Lower leg skin (tissue), 3 donors: ENCODE measurements around the gene TMEM225B.

Experiments
- CTCF ChIP-seq, 3 donors: fragments of 450-650 bp; IDR thresholded peaks; one replicate each; pipeline ENCODE4 v1.5.1; 2016; ENCODE audit warnings: antibody characterized with exemption in 3 of 3, mild to moderate bottlenecking in 3 of 3, moderate library complexity in 2 of 3
- POLR2A ChIP-seq, 2 donors: fragments of 450-650 bp; IDR thresholded peaks; one replicate each; pipeline ENCODE4 v1.6.1; 2016 to 2017; ENCODE audit warnings: antibody characterized with exemption in 2 of 2, mild to moderate bottlenecking in 1 of 2, moderate library complexity in 1 of 2

- TF ChIP-seq CTCF (IDR thresholded peaks at IDR 0.05), result no peak
- no peak for TF ChIP-seq POLR2A (IDR thresholded peaks at IDR 0.05)
Measured at GRCh38 chr7:99579956-99580777, 17.9 kb upstream of the TMEM225B start.
